Effector memory CD8-positive, alpha-beta T cell (primary cell): ENCODE results near the gene CFAP298.

Experiments
- ATAC-seq: fragments of 150-1000 bp; cut with Tn5 transposase; replicated peaks from 2 replicates; pipeline ENCODE4 v1.10.0; 2021; ENCODE audit warnings: mild to moderate bottlenecking, moderate library complexity
- DNase-seq, 3 experiments: peaks; one replicate each; pipeline ENCODE4 v3.0.0; 2021
- H3K27ac Mint-ChIP-seq, 2 donors: one replicate each; pipeline ENCODE4 v1.8.0; 2022; ENCODE audit warnings: mild to moderate bottlenecking in 2 of 2, mixed read lengths in 2 of 2, moderate library complexity in 2 of 2
- H3K27me3 Mint-ChIP-seq, 2 donors: one replicate each; pipeline ENCODE4 v1.8.0; 2022; ENCODE audit warnings: mixed read lengths in 2 of 2
- H3K36me3 Mint-ChIP-seq: one replicate; pipeline ENCODE4 v1.8.0; 2022; ENCODE audit warnings: mild to moderate bottlenecking, moderate library complexity, mixed read lengths; ENCODE audit not compliant: insufficient read depth
- H3K4me1 Mint-ChIP-seq, 2 donors: one replicate each; pipeline ENCODE4 v1.8.0; 2022; ENCODE audit warnings: low read depth in 2 of 2, mixed read lengths in 2 of 2
- H3K4me3 Mint-ChIP-seq, 2 donors: one replicate each; pipeline ENCODE4 v1.8.0; 2022; ENCODE audit warnings: mild to moderate bottlenecking in 2 of 2, mixed read lengths in 2 of 2, moderate library complexity in 2 of 2
- H3K9me3 Mint-ChIP-seq, 2 donors: one replicate each; pipeline ENCODE4 v1.8.0; 2022; ENCODE audit warnings: mixed read lengths in 2 of 2

Gene CFAP298

DNA sequence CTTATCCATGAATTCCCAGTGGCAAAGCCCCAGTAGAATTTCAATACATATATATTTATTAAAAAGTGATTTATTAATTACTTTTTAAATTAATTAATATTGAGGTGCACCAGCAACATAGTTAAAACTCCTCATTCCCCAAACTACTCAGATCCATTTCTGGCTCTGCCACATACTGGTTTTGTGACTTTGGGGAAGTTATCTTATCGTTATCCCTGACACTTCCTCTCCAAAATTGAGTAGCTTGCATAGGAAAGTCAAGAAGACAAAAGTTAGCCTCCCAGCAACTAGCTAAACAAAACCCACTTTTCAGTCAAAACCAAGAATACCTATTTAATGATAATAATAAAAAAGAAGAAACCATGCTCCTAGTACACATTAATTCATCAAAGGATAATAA lies 62.7 kb downstream of the CFAP298 start:
- Mint-ChIP-seq H3K4me1 (peaks cover 7 to 10% of the 10 kb centered on the region in 2 donors), H3K27ac (no peak overlapping the region), H3K36me3 (no peaks in the 10 kb centered on the region), H3K9me3 (no peaks in the 10 kb centered on the region), H3K4me3 (no peak overlapping the region), H3K27me3 (no peaks in the 10 kb centered on the region)
- ATAC-seq (no peak), DNase-seq (no peak)
